Stimulated activated CD8-positive, alpha-beta memory T cell treated with anti-CD3 and anti-CD28 coated beads, Interleukin-4, amount 100 ng/mL, for 24 hours (primary cell): Measurements from ENCODE around the gene WWOX.

Source experiments
- DNase-seq: peaks from one replicate; pipeline ENCODE4 v3.0.0-alpha.2; 2020; ENCODE audit warnings: low read depth

Gene WWOX

GRCh38 chr16:78438632-78439031, 339.2 kb downstream of the WWOX start:
- no peak for DNase-seq

GRCh38 chr16:78439646-78440045, 340.2 kb downstream of the WWOX start:
- DNase-seq: no peak

GRCh38 chr16:78441298-78441697, 341.8 kb downstream of the WWOX start:
- DNase-seq: no peak

GRCh38 chr16:78443542-78444364, 344.3 kb downstream of the WWOX start:
- no peak for DNase-seq

GRCh38 chr16:78445818-78446217, 346.4 kb downstream of the WWOX start:
- DNase-seq: no peak

- no peak for DNase-seq
Observed at GRCh38 chr16:78446486-78446885, 347.0 kb downstream of the WWOX start.

GRCh38 chr16:78446992-78447563, 347.6 kb downstream of the WWOX start:
- no peak for DNase-seq

GRCh38 chr16:78448658-78449271, 349.3 kb downstream of the WWOX start:
- DNase-seq: no peak

- DNase-seq: no peak
Observed at GRCh38 chr16:78450255-78450654, 350.8 kb downstream of the WWOX start.

- no peak for DNase-seq
Observed at GRCh38 chr16:78452025-78452555, 352.6 kb downstream of the WWOX start.

GRCh38 chr16:78455861-78456260, 356.4 kb downstream of the WWOX start:
- DNase-seq: no peak

- no peak for DNase-seq
Observed at GRCh38 chr16:78458588-78458987, 359.1 kb downstream of the WWOX start.

- no peak for DNase-seq
Observed at GRCh38 chr16:78460428-78460827, 361.0 kb downstream of the WWOX start.

GRCh38 chr16:78461087-78461486, 361.6 kb downstream of the WWOX start:
- no peak for DNase-seq

- no peak for DNase-seq
Observed at GRCh38 chr16:78461496-78462287, 362.2 kb downstream of the WWOX start.

- DNase-seq: no peak
Observed at GRCh38 chr16:78462288-78463208, 363.1 kb downstream of the WWOX start.

GRCh38 chr16:78463591-78463990, 364.1 kb downstream of the WWOX start:
- no peak for DNase-seq

- DNase-seq: no peak
Observed at GRCh38 chr16:78464833-78465232, 365.4 kb downstream of the WWOX start.

- no peak for DNase-seq
Observed at GRCh38 chr16:78465730-78466129, 366.3 kb downstream of the WWOX start.

- no peak for DNase-seq
Observed at GRCh38 chr16:78469787-78470186, 370.3 kb downstream of the WWOX start.

- no peak for DNase-seq
Observed at GRCh38 chr16:78473031-78473699, 373.7 kb downstream of the WWOX start.
